HepG2 (cell line): ENCODE data around the gene RIIAD1. TPM values are rescaled to one million over a fixed set of nuclear protein-coding genes. Genes with fewer than 3 reads are reported as not detected.

Experiments
- BCL6 ChIP-seq: IDR thresholded peaks from 2 replicates; pipeline ENCODE4 v1.6.1; 2016; ENCODE audit warnings: missing genetic modification reagents, missing compliant biosample characterization
- BHLHE40 ChIP-seq: IDR thresholded peaks from 2 replicates; pipeline ENCODE4 v1.6.1; 2011; ENCODE audit warnings: low read length, improper control_type of control experiment
- ELF4 ChIP-seq: sonication (generic); formaldehyde crosslinking; IDR thresholded peaks from 2 replicates; pipeline ENCODE4 v1.5.0; 2020; ENCODE audit warnings: missing genetic modification reagents, mild to moderate bottlenecking, moderate library complexity, borderline replicate concordance
- EP300 ChIP-seq, 3 experiments: sonication (generic) in 1 of 3; formaldehyde crosslinking in 1 of 3; IDR thresholded peaks; 2 replicates each; pipeline versions ENCODE4 v1.5.1 to v1.6.1; 2011 to 2020; ENCODE audit warnings: low read depth in 2 of 3, low read length in 2 of 3, borderline replicate concordance in 1 of 3, improper control_type of control experiment in 1 of 3, mild to moderate bottlenecking in 1 of 3, missing genetic modification reagents in 1 of 3, moderate library complexity in 1 of 3
- ESRRA ChIP-seq: sonication (generic); formaldehyde crosslinking; IDR thresholded peaks from 2 replicates; pipeline ENCODE4 v1.5.1; 2020; ENCODE audit warnings: mild to moderate bottlenecking, low read depth, missing genetic modification reagents
- FOXA3 ChIP-seq: IDR thresholded peaks from 2 replicates; pipeline ENCODE4 v1.6.1; 2016; ENCODE audit warnings: missing genetic modification reagents, missing compliant biosample characterization
- FOXP1 ChIP-seq, 2 experiments: fragments of 450-650 bp in 1 of 2; IDR thresholded peaks; 2 replicates each; pipeline ENCODE4 v1.6.1; 2017 to 2018; ENCODE audit warnings: antibody characterized with exemption in 1 of 2
- HMG20A ChIP-seq: IDR thresholded peaks from 2 replicates; pipeline ENCODE4 v1.6.1; 2016; ENCODE audit warnings: borderline replicate concordance
- KDM5B ChIP-seq: sonication (generic); formaldehyde crosslinking; IDR thresholded peaks from 2 replicates; pipeline ENCODE4 v1.4.0; 2020; ENCODE audit warnings: missing genetic modification reagents, mild to moderate bottlenecking, borderline replicate concordance
- KDM6A ChIP-seq: IDR thresholded peaks from 2 replicates; pipeline ENCODE4 v1.6.1; 2016; ENCODE audit warnings: low read depth
- SAP130 ChIP-seq: IDR thresholded peaks from 2 replicates; pipeline ENCODE4 v1.6.1; 2016; ENCODE audit warnings: low read depth
- TCF12 ChIP-seq, 2 experiments: fragments of 450-650 bp in 1 of 2; sonication (generic) in 1 of 2; formaldehyde crosslinking in 1 of 2; IDR thresholded peaks; 2 replicates each; pipeline versions ENCODE4 v1.6.1 to v1.8.0; 2017 to 2022; ENCODE audit warnings: antibody characterized with exemption in 1 of 2, mild to moderate bottlenecking in 1 of 2, missing genetic modification reagents in 1 of 2, moderate library complexity in 1 of 2
- ZFYVE20 ChIP-seq: sonication (generic); formaldehyde crosslinking; IDR thresholded peaks from 2 replicates; pipeline ENCODE4 v1.8.0; 2023; ENCODE audit warnings: low read depth, mild to moderate bottlenecking, moderate library complexity, missing genetic modification reagents, borderline replicate concordance
- ZKSCAN1 ChIP-seq: fragments of 150-350 bp; IDR thresholded peaks from 2 replicates; pipeline ENCODE4 v1.6.1; 2014; ENCODE audit warnings: low read length
- ZNF501 ChIP-seq: sonication (generic); formaldehyde crosslinking; IDR thresholded peaks from 2 replicates; pipeline ENCODE4 v1.5.1; 2020; ENCODE audit warnings: mild to moderate bottlenecking, moderate library complexity, missing genetic modification reagents
- ZNF567 ChIP-seq: sonication (generic); formaldehyde crosslinking; IDR thresholded peaks from 2 replicates; pipeline ENCODE4 v1.8.1; 2023; ENCODE audit warnings: mild to moderate bottlenecking, missing genetic modification reagents, borderline replicate concordance
- ZNF768 ChIP-seq: sonication (generic); formaldehyde crosslinking; IDR thresholded peaks from 2 replicates; pipeline ENCODE4 v1.4.0; 2020; ENCODE audit warnings: missing genetic modification reagents
- polyA plus RNA-seq, 8 experiments: library from polyadenylated mRNA; depleted of rRNA in 3 of 8; stranded (reverse) in 7 of 8; unstranded in 1 of 8; fragments of >200 nt; fragmentation: Illumina TruSeq in 4 of 8; extraction: Trizol in 4 of 8; gene quantifications; 2 replicates each; pipeline versions ENCODE4 v1.2.1 to v1.2.3, GENCODE V29; 2011 to 2016; ENCODE audit warnings: low read depth in 4 of 8, missing spikeins in 1 of 8, mixed read lengths in 1 of 8; ENCODE audit not compliant: insufficient read depth in 1 of 8
- total RNA-seq, 5 experiments: library from RNA; depleted of rRNA; stranded (reverse); fragments of >200 nt; fragmentation: Illumina TruSeq; extraction: Trizol; gene quantifications; 2 replicates each; pipeline ENCODE4 v1.2.3, GENCODE V29; 2016; ENCODE audit warnings: low read depth in 1 of 5
- TF ChIP-seq, protein P1 (sequence below): IDR thresholded peaks from 2 replicates; pipeline ENCODE4 v1.6.1; 2018; ENCODE audit warnings: missing genetic modification reagents, mild to moderate bottlenecking, missing compliant biosample characterization
- TF ChIP-seq, protein P2 (sequence below): sonication (generic); formaldehyde crosslinking; IDR thresholded peaks from 2 replicates; pipeline ENCODE4 v1.4.0; 2020; ENCODE audit warnings: mild to moderate bottlenecking, missing genetic modification reagents
- TF ChIP-seq, protein P3 (sequence below): sonication (generic); formaldehyde crosslinking; IDR thresholded peaks from 2 replicates; pipeline ENCODE4 v1.5.1; 2020; ENCODE audit warnings: mild to moderate bottlenecking, moderate library complexity, missing genetic modification reagents
- TF ChIP-seq, protein P4 (sequence below): sonication (generic); formaldehyde crosslinking; IDR thresholded peaks from 2 replicates; pipeline ENCODE4 v1.8.0; 2022; ENCODE audit warnings: missing genetic modification reagents, mild to moderate bottlenecking, moderate library complexity, borderline replicate concordance

The RIIAD1 gene
- total and polyA plus RNA-seq, 2 of the 13 experiments (the other 11 are each of a cell fraction or from before 2014, with no cell fraction given): not detected

DNA sequence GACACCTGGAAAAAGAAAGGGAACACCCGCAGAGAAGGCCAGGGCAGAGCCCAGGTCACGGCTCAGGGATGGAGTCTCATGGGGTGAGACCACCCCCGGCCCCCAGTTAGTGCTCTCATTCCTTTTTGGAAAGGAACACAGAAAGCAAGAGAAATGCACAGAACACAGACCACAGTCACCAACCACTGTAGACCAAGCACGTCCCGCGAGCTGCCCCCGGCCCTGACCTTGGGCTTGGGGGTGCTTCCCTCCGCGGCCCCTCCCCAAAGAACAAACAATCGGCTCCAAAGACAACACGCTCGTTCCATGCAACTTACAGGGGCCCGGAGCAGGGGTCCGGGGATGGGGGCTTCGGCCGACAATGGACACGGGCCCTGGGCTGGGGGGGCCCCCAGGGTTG, 17.5 kb upstream of the RIIAD1 start (continued):
- TF ChIP-seq FOXP1 (IDR thresholded peaks at IDR 0.05): no peak
- TF ChIP-seq FOXP1 (CRISPR knock-in tag; IDR thresholded peaks at IDR 0.05): peak; percentile 69
- TF ChIP-seq TCF12 (IDR thresholded peaks at IDR 0.05): no peak
- TF ChIP-seq TCF12 (CRISPR knock-in tag; IDR thresholded peaks at IDR 0.05): 0 out of 2 replicates have a peak, but pooled peaks have one; percentile 23
- TF ChIP-seq, protein P1, sequence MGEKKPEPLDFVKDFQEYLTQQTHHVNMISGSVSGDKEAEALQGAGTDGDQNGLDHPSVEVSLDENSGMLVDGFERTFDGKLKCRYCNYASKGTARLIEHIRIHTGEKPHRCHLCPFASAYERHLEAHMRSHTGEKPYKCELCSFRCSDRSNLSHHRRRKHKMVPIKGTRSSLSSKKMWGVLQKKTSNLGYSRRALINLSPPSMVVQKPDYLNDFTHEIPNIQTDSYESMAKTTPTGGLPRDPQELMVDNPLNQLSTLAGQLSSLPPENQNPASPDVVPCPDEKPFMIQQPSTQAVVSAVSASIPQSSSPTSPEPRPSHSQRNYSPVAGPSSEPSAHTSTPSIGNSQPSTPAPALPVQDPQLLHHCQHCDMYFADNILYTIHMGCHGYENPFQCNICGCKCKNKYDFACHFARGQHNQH (CRISPR knock-in tag): 0 out of 2 replicates have a peak, but pooled peaks have one; percentile 46
- TF ChIP-seq, protein P2, sequence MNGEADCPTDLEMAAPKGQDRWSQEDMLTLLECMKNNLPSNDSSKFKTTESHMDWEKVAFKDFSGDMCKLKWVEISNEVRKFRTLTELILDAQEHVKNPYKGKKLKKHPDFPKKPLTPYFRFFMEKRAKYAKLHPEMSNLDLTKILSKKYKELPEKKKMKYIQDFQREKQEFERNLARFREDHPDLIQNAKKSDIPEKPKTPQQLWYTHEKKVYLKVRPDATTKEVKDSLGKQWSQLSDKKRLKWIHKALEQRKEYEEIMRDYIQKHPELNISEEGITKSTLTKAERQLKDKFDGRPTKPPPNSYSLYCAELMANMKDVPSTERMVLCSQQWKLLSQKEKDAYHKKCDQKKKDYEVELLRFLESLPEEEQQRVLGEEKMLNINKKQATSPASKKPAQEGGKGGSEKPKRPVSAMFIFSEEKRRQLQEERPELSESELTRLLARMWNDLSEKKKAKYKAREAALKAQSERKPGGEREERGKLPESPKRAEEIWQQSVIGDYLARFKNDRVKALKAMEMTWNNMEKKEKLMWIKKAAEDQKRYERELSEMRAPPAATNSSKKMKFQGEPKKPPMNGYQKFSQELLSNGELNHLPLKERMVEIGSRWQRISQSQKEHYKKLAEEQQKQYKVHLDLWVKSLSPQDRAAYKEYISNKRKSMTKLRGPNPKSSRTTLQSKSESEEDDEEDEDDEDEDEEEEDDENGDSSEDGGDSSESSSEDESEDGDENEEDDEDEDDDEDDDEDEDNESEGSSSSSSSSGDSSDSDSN: no peak
- TF ChIP-seq ESRRA (CRISPR knock-in tag): peak; percentile 42; the same call in 1 of the 2 replicates
- TF ChIP-seq KDM6A: peak; percentile 26; the same call in 1 of the 2 replicates
- peak; percentile 20; the same call in 1 of the 2 replicates for TF ChIP-seq HMG20A (CRISPR knock-in tag)
- TF ChIP-seq ZNF768 (CRISPR knock-in tag): no peak
- no peak for TF ChIP-seq ELF4 (CRISPR knock-in tag)
- TF ChIP-seq KDM5B: peak; percentile 48; the same call in 1 of the 2 replicates
- 0 out of 2 replicates have a peak, but pooled peaks have one; percentile 33 for TF ChIP-seq FOXA3 (CRISPR knock-in tag)
- TF ChIP-seq, protein P3, sequence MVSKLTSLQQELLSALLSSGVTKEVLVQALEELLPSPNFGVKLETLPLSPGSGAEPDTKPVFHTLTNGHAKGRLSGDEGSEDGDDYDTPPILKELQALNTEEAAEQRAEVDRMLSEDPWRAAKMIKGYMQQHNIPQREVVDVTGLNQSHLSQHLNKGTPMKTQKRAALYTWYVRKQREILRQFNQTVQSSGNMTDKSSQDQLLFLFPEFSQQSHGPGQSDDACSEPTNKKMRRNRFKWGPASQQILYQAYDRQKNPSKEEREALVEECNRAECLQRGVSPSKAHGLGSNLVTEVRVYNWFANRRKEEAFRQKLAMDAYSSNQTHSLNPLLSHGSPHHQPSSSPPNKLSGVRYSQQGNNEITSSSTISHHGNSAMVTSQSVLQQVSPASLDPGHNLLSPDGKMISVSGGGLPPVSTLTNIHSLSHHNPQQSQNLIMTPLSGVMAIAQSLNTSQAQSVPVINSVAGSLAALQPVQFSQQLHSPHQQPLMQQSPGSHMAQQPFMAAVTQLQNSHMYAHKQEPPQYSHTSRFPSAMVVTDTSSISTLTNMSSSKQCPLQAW: peak; percentile 38; the same call in 1 of the 2 replicates
- peak; percentile 46; the same call in 1 of the 2 replicates for TF ChIP-seq SAP130
- peak; percentile 58; the same call in 1 of the 2 replicates for TF ChIP-seq BCL6 (CRISPR knock-in tag)
- no peak for TF ChIP-seq BHLHE40
- no peak for TF ChIP-seq ZKSCAN1
- no peak for TF ChIP-seq ZNF567 (CRISPR knock-in tag)
- TF ChIP-seq EP300 (IDR thresholded peaks at IDR 0.05; ENCODE audit: low read depth in 2 of 2, low read length in 2 of 2): 0 out of 4 replicates have a peak, but pooled peaks of 1 of the 2 experiments have one; percentile 30
- TF ChIP-seq EP300 (CRISPR knock-in tag; IDR thresholded peaks at IDR 0.05; ENCODE audit: borderline replicate concordance): no peak
- TF ChIP-seq, protein P4, sequence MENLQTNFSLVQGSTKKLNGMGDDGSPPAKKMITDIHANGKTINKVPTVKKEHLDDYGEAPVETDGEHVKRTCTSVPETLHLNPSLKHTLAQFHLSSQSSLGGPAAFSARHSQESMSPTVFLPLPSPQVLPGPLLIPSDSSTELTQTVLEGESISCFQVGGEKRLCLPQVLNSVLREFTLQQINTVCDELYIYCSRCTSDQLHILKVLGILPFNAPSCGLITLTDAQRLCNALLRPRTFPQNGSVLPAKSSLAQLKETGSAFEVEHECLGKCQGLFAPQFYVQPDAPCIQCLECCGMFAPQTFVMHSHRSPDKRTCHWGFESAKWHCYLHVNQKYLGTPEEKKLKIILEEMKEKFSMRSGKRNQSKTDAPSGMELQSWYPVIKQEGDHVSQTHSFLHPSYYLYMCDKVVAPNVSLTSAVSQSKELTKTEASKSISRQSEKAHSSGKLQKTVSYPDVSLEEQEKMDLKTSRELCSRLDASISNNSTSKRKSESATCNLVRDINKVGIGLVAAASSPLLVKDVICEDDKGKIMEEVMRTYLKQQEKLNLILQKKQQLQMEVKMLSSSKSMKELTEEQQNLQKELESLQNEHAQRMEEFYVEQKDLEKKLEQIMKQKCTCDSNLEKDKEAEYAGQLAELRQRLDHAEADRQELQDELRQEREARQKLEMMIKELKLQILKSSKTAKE (CRISPR knock-in tag): 0 out of 2 replicates have a peak, but pooled peaks have one; percentile 10
- TF ChIP-seq ZFYVE20 (CRISPR knock-in tag): no peak
- 0 out of 2 replicates have a peak, but pooled peaks have one; percentile 28 for TF ChIP-seq ZNF501 (CRISPR knock-in tag)
